Stomach smooth muscle (tissue), 2 donors: ENCODE measurements around the gene SEMA4A.
"Not testable (repeated sequence)": the region's sequence is repeated elsewhere in the genome, so short reads cannot be mapped to it uniquely, and the experiment has no call there.

ENCODE experiments used
- H3K27ac ChIP-seq: one replicate; pipeline ENCODE4 v1.7.0; 2013; ENCODE audit warnings: mild to moderate bottlenecking, low read length, inconsistent platforms
- H3K27me3 ChIP-seq, 2 donors: one replicate each; pipeline ENCODE4 v1.7.0; 2013; ENCODE audit warnings: low read length in 2 of 2; ENCODE audit not compliant: insufficient read depth in 2 of 2, control insufficient read depth in 1 of 2
- H3K36me3 ChIP-seq, 2 donors: one replicate each; pipeline ENCODE4 v1.7.0; 2013; ENCODE audit warnings: low read length in 2 of 2; ENCODE audit not compliant: control insufficient read depth in 2 of 2, insufficient read depth in 2 of 2
- H3K4me1 ChIP-seq: one replicate; pipeline ENCODE4 v1.7.0; 2013; ENCODE audit warnings: low read length; ENCODE audit not compliant: control insufficient read depth, insufficient read depth
- H3K4me3 ChIP-seq, 2 donors: one replicate each; pipeline ENCODE4 v1.7.0; 2013; ENCODE audit warnings: low read length in 2 of 2
- H3K9ac ChIP-seq, 2 donors: one replicate each; pipeline ENCODE4 v1.7.0; 2013; ENCODE audit warnings: low read length in 2 of 2, mild to moderate bottlenecking in 1 of 2
- H3K9me3 ChIP-seq, 2 donors: one replicate each; pipeline ENCODE4 v1.7.0; 2013; ENCODE audit warnings: low read length in 2 of 2; ENCODE audit not compliant: control insufficient read depth in 2 of 2
- donor health status: healthy.
- donor health status: Pancreatic carcinoma.

The SEMA4A gene

DNA sequence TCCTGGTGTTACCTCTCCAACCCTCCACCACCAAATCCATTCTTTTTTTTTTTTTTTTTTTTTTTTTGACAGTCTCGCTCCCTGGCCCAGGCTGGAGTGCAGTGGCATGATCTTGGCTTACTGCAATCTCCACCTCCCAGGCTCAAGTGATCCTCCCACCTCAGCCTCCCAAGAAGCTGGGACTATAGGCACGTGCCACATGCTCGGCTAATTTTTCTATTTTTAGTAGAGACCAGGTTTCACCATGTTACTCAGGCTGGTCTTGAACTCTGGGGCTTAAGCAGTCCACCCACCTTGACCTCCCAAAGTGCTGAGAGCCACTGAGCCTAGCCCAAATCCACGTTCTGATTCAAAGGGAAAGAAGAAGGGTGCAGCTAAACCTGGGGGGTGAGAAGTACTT is 32.4 kb upstream of the SEMA4A start:
- Histone ChIP-seq H3K4me1 (peaks cover 86% of the 10 kb centered on the region), H3K27ac (peak overlapping the region; percentile 98), H3K4me3 (peak overlapping the region; percentile 59 to 74), H3K9ac (peak overlapping the region; percentile 20 to 55)
- not testable (repeated sequence) for H3K36me3 ChIP-seq, H3K27me3 ChIP-seq, H3K9me3 ChIP-seq

DNA sequence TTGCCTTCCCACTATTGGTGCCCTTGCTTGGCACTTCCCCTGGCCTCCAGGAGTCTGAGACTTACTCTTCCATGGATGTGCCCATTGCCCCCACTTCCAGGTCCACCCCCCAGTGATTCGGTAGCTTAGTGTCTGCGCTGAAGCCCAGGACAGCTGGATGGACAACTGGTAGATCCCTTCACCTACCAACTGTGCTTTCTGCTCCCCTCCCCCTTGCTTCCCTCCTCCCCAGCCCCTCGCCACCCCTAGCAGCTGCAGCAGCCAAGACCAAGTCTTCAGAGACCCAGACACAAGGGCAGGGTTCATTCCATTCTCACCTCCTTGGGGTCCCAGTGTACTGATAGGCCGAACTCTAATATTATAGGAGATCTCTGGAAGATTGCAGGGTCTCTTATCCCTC is 31.9 kb upstream of the SEMA4A start:
- Histone ChIP-seq H3K27me3 (no peaks in the 10 kb centered on the region), H3K4me1 (peaks cover 89% of the 10 kb centered on the region), H3K27ac (peak overlapping the region; percentile 98), H3K9me3 (no peaks in the 10 kb centered on the region), H3K4me3 (peak overlapping the region; percentile 59 to 74), H3K36me3 (peaks cover 0 to 5% of the 10 kb centered on the region in 2 donors), H3K9ac (peak overlapping the region; percentile 20 to 55)

DNA sequence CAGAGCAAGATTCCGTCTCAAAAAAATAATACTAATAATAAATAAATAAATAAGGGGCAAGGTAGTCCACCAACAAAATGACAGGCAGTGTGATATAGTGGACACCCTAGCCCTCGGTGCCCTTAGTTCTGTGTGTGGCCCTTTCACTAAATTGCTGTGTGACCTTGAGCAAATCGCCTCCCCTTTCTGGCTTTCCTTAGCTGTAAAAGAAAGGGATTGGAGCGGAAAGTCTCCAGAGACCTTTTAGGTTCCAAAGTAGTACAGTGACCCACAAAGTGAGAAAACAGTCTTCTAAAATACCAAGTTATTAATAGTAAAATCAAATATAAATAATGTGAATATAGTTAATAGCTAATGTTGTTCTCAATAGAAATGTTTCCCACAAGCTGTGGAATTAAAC is 31.3 kb upstream of the SEMA4A start:
- peaks cover 94% of the 10 kb centered on the region for H3K4me1 ChIP-seq

DNA sequence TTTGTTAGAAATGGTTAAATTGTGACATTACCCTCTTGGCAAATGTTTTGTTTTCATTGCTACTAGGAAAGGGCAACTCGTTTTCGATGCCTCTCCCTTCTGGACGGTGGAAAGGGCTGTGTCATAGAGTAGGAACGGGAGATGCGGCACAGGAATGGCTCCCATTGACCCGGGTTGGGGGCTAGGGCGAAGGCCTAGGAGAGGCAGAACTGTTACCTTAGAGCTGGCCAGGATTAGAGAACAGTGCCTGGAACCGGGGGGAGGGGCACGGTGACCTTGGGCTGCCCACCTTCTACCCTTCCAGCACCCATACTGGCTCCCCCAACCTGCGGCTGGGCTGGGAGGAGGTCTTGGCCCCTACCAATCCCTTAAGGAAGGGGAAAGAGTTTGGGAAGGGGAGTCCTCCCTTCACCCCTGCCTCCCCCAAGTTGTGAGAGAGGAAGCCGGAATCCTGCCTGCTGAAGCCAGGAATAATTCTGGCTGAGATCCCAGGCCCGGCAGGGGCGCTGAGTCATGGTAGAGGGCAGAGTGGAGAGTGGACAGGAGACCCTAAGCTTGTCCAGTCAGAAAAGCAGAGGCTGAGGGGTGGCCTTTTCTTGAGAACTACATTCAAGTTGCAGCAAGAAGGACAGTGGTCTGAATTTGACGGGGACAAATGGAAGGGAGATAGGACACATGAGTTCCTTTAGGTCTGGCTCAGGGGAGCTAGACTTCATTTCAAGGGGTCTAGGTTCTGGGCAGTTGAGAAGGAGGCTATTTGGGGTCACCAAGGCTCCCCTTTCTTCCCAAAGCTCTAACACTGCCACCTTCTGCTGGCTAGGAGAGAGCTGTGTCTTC is 30.6 kb upstream of the SEMA4A start:
- Histone ChIP-seq H3K9ac (peak overlapping the region; percentile 85 to 90), H3K9me3 (no peaks in the 10 kb centered on the region), H3K36me3 (peaks cover 0 to 5% of the 10 kb centered on the region in 2 donors), H3K4me1 (peaks cover 97% of the 10 kb centered on the region), H3K27me3 (no peaks in the 10 kb centered on the region), H3K4me3 (peak overlapping the region; percentile 57 to 74), H3K27ac (peak overlapping the region; percentile 98)

More for the DNA sequence above, 31.3 kb upstream of the SEMA4A start:
- H3K36me3 ChIP-seq, result peaks cover 0 to 5% of the 10 kb centered on the region in 2 donors
- peak overlapping the region; percentile 57 to 74 for H3K4me3 ChIP-seq
- H3K27ac ChIP-seq, result peak overlapping the region; percentile 98
- peak overlapping the region; percentile 85 to 90 for H3K9ac ChIP-seq
- no peaks in the 10 kb centered on the region for H3K27me3 ChIP-seq
- no peaks in the 10 kb centered on the region for H3K9me3 ChIP-seq

DNA sequence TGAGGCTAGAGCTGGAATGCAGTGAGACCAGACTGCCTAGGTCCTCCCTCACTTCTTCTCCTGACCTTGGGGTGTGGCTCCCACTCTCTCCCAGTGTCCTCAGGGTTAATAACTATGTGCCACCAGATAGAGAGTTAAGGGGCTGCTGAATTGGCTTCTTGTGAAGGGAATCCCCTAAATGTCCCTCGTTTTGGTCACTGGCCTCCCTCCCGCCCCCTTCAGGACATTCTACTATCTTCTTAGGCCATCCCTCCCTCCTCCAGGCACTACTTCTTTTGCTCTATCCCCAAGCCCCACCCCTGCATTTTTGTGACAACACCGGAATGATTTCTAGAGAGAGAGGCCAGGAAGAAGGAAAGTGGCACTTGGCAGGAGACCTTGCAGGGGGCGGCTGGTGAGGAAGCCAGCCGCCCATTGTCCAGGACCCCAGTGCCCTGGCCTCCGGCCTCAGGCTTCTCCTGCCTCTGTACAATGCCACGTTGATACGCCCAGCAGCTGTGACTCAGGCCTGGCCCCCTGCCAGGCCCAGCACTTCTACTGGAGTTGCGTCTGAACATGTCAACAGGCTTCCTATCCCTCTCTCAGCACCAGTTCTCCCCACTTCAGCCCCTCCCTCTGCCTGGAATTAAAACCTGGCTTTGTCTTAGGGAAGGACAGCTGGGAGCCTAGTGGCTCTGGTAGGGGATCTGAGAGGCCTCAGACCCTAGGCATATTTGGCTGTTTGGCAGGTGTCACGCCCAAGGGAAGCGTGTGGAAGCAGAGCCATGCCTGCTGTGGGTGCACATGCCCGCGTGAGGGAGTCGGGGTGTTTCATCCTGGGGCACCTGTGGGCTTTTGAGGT is 29.8 kb upstream of the SEMA4A start:
- H3K4me3 ChIP-seq, result peak overlapping the region; percentile 57 to 74
- H3K4me1 ChIP-seq, result peaks cover 97% of the 10 kb centered on the region
- peaks cover 0 to 5% of the 10 kb centered on the region in 2 donors for H3K36me3 ChIP-seq
- peak overlapping the region; percentile 98 for H3K27ac ChIP-seq
- H3K9ac ChIP-seq, result peak overlapping the region; percentile 85 to 90
- no peaks in the 10 kb centered on the region for H3K27me3 ChIP-seq
- H3K9me3 ChIP-seq, result no peaks in the 10 kb centered on the region

DNA sequence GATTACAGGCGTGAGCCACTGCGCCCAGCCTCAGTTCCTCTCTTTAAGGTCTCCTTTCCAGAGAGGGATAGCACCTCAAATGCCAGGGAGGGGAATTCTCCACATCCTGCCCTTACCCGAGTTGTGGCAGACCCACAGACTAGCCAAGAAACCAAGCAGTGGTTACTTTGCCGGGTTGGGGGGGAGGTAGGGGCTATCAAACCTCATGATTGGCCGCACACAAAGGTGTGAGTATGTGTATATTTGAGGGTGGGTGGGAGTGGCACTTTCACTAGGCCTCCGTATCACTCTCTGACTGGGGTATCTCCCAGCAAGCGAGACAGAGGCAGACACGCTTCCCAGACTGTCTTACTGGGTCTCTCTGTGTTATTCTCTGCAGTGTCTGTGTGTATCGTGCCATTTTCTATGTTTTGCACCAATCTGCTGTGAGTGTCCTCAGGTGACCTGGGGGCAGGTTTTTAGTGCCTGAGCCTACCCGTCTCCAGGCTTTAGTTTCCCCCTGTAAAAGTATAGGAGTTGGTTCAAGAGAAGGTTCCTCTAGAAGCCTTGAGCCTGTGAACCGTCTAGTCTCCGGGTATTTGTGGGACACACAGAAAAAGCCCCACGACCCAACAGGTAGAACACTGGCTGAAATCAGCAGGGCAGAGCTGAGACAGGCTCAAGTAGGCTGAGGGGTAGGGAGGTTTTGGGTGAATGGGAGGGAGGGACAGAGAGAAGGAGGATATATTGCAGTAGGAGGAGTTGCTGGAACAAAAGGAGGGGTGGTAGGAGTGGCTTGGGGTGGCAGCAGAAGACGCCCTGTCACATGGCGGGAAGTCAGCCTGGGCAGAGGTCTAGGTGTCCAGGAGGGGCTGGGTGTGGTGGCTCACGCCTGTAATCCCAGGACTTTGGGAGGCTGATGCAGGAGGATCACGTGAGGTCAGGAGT is 28.6 kb upstream of the SEMA4A start:
- Histone ChIP-seq H3K9me3 (no peaks in the 10 kb centered on the region), H3K4me1 (peaks cover 98% of the 10 kb centered on the region), H3K4me3 (peak overlapping the region; percentile 12 to 63), H3K27ac (peak overlapping the region; percentile 98), H3K27me3 (no peaks in the 10 kb centered on the region), H3K9ac (peak overlapping the region; percentile 64 to 90), H3K36me3 (peaks cover 0 to 4% of the 10 kb centered on the region in 2 donors)

DNA sequence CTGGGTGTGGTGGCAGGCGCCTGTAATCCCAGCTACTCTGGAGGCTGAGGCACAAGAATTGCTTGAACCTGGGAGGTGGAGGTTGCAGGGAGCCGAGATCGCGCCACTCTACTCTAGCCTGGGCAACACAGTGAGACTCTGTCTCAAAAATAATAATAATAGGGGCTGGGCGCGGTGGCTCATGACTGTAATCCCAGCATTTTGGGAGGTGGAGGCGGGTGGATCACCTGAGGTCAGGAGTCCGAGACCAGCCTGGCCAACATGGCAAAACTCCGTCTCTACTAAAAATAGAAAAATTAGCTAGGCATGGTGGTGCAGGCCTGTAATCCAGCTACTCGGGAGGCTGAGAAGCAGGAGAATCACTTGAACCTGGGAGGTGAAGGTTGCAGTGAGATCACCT is 27.8 kb upstream of the SEMA4A start:
- not testable (repeated sequence) for H3K9me3 ChIP-seq, H3K27me3 ChIP-seq, H3K36me3 ChIP-seq
- peaks cover 98% of the 10 kb centered on the region for H3K4me1 ChIP-seq
- peak overlapping the region in 1 of 2 donors; percentile 90 for H3K9ac ChIP-seq
- H3K27ac ChIP-seq, result peak overlapping the region; percentile 98
- peak overlapping the region in 1 of 2 donors; percentile 63 for H3K4me3 ChIP-seq

DNA sequence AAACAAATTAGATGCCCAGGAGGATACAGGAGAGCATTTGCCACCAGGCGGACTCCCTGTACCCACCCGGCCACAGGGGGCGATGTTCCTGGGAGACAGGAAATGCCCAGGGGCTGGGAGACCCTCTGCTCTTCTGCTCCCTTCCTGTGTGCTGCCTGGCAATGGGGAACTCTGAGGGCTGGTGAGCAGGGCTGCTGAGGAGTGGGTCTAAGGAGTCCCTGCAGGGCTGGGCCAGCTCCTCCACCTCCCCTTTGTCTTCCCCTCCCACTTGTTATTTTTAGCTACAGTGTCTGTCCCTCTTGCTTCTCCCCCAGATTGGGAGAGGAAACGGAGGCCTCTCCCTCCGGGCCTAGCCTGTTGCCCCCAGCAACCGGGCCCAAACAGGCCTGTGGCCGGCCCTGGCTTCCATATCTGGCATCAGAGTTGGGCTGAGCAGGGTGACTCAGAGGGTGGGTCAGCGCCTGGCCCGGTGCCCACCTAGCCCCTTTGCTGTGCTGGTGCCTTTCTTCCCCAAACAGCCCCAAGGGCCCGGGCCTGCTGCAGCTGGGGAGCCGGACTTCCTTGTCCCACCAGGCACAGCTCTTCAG is 27.2 kb upstream of the SEMA4A start:
- Histone ChIP-seq H3K36me3 (peaks cover 3 to 5% of the 10 kb centered on the region in 2 donors), H3K9ac (peak overlapping the region; percentile 57 to 74), H3K4me1 (peaks cover 96% of the 10 kb centered on the region), H3K4me3 (peak overlapping the region; percentile 40 to 70), H3K27me3 (no peaks in the 10 kb centered on the region), H3K9me3 (no peaks in the 10 kb centered on the region), H3K27ac (peak overlapping the region; percentile 100)

DNA sequence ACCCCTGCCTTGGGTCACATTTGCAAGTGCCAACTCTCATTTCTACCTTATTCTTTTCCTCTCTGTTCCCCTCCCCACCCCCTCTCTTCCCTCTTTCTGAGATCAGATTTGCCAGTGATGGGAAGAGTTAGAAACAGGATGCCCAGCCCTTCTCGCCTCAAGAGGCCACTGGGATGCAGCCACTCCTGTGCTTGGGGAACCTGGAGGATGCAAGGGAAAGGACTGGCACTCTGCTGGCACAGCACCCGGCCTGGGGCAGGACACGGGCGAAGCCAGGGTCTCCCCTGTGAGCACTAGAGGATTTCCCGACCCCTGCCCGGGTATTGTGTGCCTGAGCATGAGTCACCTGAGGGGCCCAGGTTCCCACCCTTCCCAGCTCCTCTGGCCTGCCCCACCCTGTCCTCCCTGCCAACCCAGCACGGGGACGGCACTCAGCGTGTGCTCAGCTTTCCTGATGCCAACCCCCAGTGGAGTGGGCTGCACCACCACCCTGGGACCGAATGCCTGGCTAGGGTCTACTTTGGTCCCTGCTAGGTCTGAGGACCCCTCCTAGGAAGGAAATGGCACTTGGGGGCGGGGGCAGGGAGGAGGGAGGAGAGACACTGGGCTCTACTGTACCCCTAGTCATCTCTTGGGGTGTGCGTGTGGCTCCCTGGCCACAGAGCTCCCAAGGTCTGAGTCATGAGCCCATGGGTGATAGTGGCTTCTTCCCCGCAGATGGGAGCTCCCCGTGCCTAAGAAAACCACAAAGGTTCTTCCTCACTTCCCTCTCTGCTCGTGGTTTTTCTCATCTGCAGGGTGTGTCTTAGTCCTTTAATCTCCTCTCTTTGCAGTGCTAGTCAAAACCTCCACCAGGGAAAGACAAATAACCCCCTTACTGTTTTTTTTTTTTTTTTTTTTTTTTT is 26.5 kb upstream of the SEMA4A start:
- Histone ChIP-seq H3K4me1 (peaks cover 88% of the 10 kb centered on the region), H3K9ac (peak overlapping the region; percentile 57 to 74), H3K9me3 (no peaks in the 10 kb centered on the region), H3K4me3 (peak overlapping the region; percentile 40 to 70), H3K36me3 (peaks cover 9 to 10% of the 10 kb centered on the region in 2 donors), H3K27me3 (no peaks in the 10 kb centered on the region), H3K27ac (peak overlapping the region; percentile 100)
